GM12873 (cell line): Measurements from ENCODE around the gene DGKZ.

Experiments used
- CTCF ChIP-seq: IDR thresholded peaks from 2 replicates; pipeline ENCODE4 v1.5.1; 2012; ENCODE audit warnings: low read depth, mild to moderate bottlenecking, moderate library complexity, low read length, control low read depth; ENCODE audit not compliant: insufficient read depth; ENCODE audit errors: missing control alignments

Gene DGKZ

GRCh38 chr11:46335890-46336562 is 11.2 kb upstream of the DGKZ start:
- TF ChIP-seq CTCF: no peak

- no peak for TF ChIP-seq CTCF
These were observed 10.6 kb upstream of the DGKZ start for GRCh38 chr11:46336563-46337180.

- TF ChIP-seq CTCF: no peak
These were observed 9.5 kb upstream of the DGKZ start for GRCh38 chr11:46337626-46338345.

GRCh38 chr11:46338636-46338987 is 8.7 kb upstream of the DGKZ start:
- TF ChIP-seq CTCF: no peak

GRCh38 chr11:46338988-46339666 is 8.1 kb upstream of the DGKZ start:
- no peak for TF ChIP-seq CTCF

- TF ChIP-seq CTCF: no peak
These were observed 7.4 kb upstream of the DGKZ start for GRCh38 chr11:46339816-46340215.

- no peak for TF ChIP-seq CTCF
These were observed 5.8 kb upstream of the DGKZ start for GRCh38 chr11:46341454-46341853.
